Peyer's patch (tissue), 4 donors: ENCODE data around the gene FTSJ3. TPM values are rescaled to one million over a fixed set of nuclear protein-coding genes. Genes with fewer than 3 reads are reported as not detected.
"Not testable (repeated sequence)": the region's sequence is repeated elsewhere in the genome, so short reads cannot be mapped to it uniquely, and the experiment has no call there.

Experiments used
- DNase-seq, 3 donors: peaks; one replicate each; pipeline ENCODE4 v3.0.0-alpha.2; 2017 to 2019
- H3K27ac ChIP-seq, 4 donors: fragments of 200-600 bp; sonication (generic); one replicate each; pipeline ENCODE4 v1.5.1; 2016 to 2019
- H3K27me3 ChIP-seq, 2 donors: fragments of 200-600 bp; sonication (generic); one replicate each; pipeline ENCODE4 v1.5.1; 2019
- H3K36me3 ChIP-seq, 3 donors: fragments of 200-600 bp; sonication (generic); one replicate each; pipeline ENCODE4 v1.5.1; 2016 to 2019
- H3K4me1 ChIP-seq, 4 donors: fragments of 200-600 bp; sonication (generic); one replicate each; pipeline ENCODE4 v1.5.1; 2016 to 2019
- H3K4me3 ChIP-seq, 4 donors: fragments of 200-600 bp; sonication (generic); 1 replicate in 3 of 4; 2 replicates in 1 of 4; pipeline ENCODE4 v1.5.1; 2016 to 2019; ENCODE audit warnings: mild to moderate bottlenecking in 1 of 4
- H3K9me3 ChIP-seq, 4 donors: fragments of 200-600 bp; sonication (generic); one replicate each; pipeline ENCODE4 v1.5.1; 2016 to 2019; ENCODE audit warnings: mild to moderate bottlenecking in 1 of 4
- POLR2A ChIP-seq, 2 donors: fragments of 450-650 bp; IDR thresholded peaks; one replicate each; pipeline ENCODE4 v1.5.1; 2017; ENCODE audit warnings: antibody characterized with exemption in 2 of 2, mild to moderate bottlenecking in 2 of 2, moderate library complexity in 2 of 2
- total RNA-seq, 4 donors: library from RNA; depleted of rRNA; stranded (reverse); fragments of >200 nt; gene quantifications; one replicate each; pipeline ENCODE4 v1.1.0, GENCODE V29; 2016
- TF ChIP-seq, protein P1 (sequence below), 6 experiments: fragments of 450-650 bp in 4 of 6; fragments of 200-600 bp in 2 of 6; sonication (generic) in 1 of 6; IDR thresholded peaks; one replicate each; pipeline ENCODE4 v1.5.1; 2017 to 2019; ENCODE audit warnings: antibody characterized with exemption in 6 of 6, mild to moderate bottlenecking in 3 of 6, moderate library complexity in 1 of 6

Gene FTSJ3
- total RNA-seq, 4 donors from 2014 or later = 19.6 to 133 (median 51.6) TPM

DNA sequence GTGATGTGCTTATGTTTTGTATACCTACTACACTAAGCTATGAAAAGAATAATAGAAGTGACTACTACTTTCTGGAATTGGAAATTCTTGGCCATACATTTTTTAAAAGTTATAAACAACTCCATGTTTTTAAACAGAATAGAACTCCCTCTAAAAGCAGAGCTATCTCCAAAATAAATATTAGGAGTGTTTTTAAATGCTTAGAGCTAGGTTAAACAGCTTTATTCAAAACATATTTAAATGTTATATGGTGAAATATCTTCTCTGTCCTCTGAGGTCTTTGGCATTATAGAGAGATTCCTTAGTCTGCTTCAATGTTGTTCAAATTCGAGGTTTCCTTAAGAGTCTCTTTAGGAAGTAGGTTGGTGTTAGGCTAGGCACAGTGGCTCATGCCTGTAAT, 23.1 kb downstream of the FTSJ3 start:
- TF ChIP-seq, protein P1, sequence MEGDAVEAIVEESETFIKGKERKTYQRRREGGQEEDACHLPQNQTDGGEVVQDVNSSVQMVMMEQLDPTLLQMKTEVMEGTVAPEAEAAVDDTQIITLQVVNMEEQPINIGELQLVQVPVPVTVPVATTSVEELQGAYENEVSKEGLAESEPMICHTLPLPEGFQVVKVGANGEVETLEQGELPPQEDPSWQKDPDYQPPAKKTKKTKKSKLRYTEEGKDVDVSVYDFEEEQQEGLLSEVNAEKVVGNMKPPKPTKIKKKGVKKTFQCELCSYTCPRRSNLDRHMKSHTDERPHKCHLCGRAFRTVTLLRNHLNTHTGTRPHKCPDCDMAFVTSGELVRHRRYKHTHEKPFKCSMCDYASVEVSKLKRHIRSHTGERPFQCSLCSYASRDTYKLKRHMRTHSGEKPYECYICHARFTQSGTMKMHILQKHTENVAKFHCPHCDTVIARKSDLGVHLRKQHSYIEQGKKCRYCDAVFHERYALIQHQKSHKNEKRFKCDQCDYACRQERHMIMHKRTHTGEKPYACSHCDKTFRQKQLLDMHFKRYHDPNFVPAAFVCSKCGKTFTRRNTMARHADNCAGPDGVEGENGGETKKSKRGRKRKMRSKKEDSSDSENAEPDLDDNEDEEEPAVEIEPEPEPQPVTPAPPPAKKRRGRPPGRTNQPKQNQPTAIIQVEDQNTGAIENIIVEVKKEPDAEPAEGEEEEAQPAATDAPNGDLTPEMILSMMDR (IDR thresholded peaks at IDR 0.05) = no peak
- no peak for TF ChIP-seq POLR2A (IDR thresholded peaks at IDR 0.05)
- Histone ChIP-seq H3K9me3 (no peaks in the 10 kb centered on the region), H3K27me3 (no peaks in the 10 kb centered on the region), H3K27ac (no peak overlapping the region), H3K4me3 (no peak overlapping the region), H3K36me3 (peaks cover 0 to 96% (median 0%) of the 10 kb centered on the region in 3 donors), H3K4me1 (no peaks in the 10 kb centered on the region)
- no peak for DNase-seq

DNA sequence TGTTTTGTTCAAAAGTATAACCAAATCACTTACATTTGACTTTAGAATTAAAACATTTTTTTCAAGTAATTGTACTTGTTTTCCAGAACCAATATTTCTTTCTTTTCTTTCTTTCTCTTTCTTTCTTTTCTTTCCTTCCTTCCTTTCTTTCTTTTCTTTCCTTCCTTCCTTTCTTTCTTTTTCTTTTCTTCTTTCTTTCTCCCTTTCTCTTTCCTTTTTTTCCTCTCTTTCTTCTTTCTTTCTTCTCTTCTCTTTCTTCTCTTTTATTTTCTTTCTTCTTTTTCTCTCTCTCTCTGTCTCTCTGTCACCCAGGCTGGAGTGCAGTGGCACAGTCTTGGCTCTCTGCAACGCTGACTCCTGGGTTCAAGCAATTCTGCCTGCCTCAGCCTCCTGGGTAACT, 26.7 kb downstream of the FTSJ3 start:
- no peaks in the 10 kb centered on the region for H3K4me1 ChIP-seq
- H3K36me3 ChIP-seq = peaks cover 0 to 97% (median 0%) of the 10 kb centered on the region in 3 donors
- TF ChIP-seq, protein P1 (IDR thresholded peaks at IDR 0.05) = no peak
- TF ChIP-seq POLR2A (IDR thresholded peaks at IDR 0.05) = no peak
- no peak overlapping the region for H3K4me3 ChIP-seq
- H3K27me3 ChIP-seq = no peaks in the 10 kb centered on the region
- H3K9me3 ChIP-seq = no peaks in the 10 kb centered on the region
- H3K27ac ChIP-seq = no peak overlapping the region
- DNase-seq = no peak

DNA sequence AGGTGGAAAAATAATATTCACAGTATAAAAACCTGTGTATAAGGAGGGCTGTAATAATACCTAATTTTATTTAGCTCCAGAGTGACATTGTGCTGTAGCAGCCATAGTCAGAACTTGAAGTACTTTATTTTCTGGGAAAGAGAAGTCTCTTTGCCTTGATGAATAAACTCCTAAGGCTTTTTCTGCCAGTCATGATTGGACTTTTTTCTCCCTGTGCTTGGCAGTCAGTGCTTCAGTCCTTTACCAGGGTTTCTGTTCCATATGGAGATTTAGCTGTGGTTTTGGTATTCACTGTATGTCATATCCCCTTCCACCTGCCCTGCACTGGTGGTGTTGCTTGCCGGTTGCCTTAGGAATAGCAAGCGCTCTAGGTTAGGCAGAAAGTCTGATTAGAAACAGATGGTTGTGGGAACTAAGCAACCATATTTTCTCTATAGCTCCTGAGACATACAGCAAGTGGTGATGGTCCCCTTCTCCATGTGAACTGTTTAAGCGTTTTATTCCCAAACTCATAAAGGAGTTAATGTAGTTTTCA, 28.8 kb downstream of the FTSJ3 start:
- Histone ChIP-seq H3K27ac (no peak overlapping the region), H3K36me3 (peaks cover 0 to 99% (median 0%) of the 10 kb centered on the region in 3 donors), H3K27me3 (no peaks in the 10 kb centered on the region), H3K4me3 (no peak overlapping the region), H3K4me1 (no peaks in the 10 kb centered on the region), H3K9me3 (no peaks in the 10 kb centered on the region)
- TF ChIP-seq POLR2A (IDR thresholded peaks at IDR 0.05) = no peak
- TF ChIP-seq, protein P1 (IDR thresholded peaks at IDR 0.05) = no peak
- DNase-seq = no peak

DNA sequence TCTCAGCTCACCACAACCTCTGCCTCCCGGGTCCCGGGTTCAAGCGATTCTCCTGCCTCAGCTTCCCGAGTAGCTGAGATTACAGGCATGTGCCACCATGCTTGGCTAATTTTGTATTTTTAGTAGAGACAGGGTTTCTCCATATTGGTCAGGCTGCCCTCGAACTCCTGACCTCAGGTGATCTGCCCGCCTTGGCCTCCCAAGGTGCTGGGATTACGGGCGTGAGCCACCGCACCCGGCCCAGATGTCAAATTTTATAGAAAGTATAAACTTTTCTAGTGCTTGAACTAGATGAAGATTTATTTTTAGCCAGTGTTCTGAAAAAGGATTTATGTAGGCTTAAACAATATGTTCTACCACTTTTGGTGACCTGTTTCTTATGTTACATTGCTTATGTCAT, 31.1 kb downstream of the FTSJ3 start:
- not testable (repeated sequence) for H3K4me3 ChIP-seq, H3K4me1 ChIP-seq, H3K27me3 ChIP-seq, H3K9me3 ChIP-seq, H3K27ac ChIP-seq, DNase-seq
- H3K36me3 ChIP-seq = peaks cover 0 to 100% (median 0%) of the 10 kb centered on the region in 3 donors

DNA sequence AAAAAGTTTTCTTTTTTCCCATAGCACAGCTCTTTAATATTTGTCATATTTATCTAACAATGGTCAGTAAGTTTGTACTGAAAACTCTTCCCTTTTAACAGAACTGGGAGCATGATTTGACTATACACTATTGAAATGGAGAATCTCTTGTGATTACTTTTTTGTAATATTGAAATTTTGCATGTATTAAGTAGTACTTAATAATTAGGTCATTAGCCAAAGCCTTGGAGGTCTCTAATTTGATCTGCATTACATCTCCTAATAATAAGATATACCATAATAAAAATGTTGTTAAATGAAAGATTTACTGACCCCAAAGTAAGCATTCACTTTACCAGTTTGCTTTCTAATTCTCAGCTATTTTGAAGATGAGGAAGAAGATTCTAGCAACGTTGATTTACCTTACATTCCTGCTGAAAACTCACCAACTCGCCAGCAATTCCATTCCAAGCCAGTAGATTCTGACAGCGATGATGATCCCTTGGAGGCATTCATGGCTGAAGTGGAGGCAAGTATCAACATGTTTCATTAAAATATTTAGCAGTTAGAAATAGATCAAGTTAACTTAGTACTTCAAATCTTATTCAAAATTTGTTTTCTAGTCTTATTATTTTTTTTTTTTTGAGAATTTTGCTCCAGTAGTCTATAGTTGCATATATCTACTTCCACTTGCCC, 35.3 kb downstream of the FTSJ3 start:
- H3K36me3 ChIP-seq = peaks cover 0 to 99% (median 0%) of the 10 kb centered on the region in 3 donors
- no peaks in the 10 kb centered on the region for H3K4me1 ChIP-seq
- no peaks in the 10 kb centered on the region for H3K27me3 ChIP-seq
- no peaks in the 10 kb centered on the region for H3K9me3 ChIP-seq
- no peak overlapping the region for H3K4me3 ChIP-seq
- H3K27ac ChIP-seq = no peak overlapping the region
- no peak for TF ChIP-seq POLR2A (IDR thresholded peaks at IDR 0.05)
- TF ChIP-seq, protein P1 (IDR thresholded peaks at IDR 0.05) = no peak
- no peak for DNase-seq

DNA sequence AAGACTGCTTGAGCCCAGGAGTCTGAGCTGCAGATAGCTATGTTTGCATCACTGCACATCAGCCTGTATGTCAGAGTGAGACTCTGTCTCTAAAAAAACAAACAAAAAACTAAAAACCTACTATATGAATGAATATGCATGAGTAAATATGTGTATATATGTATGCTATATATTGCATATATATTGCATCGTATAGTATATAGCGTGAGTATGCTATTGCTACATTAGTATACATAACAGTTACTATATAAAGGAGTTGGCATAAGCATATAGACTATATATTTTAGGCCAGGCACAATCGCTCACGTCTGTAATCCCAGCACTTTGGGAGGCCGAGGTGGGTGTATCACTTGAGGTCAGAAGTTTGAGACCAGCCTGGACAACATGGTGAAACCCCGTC, 37.4 kb downstream of the FTSJ3 start:
- TF ChIP-seq, protein P1 (IDR thresholded peaks at IDR 0.05) = no peak
- TF ChIP-seq POLR2A (IDR thresholded peaks at IDR 0.05) = no peak
- no peaks in the 10 kb centered on the region for H3K27me3 ChIP-seq
- H3K9me3 ChIP-seq = no peaks in the 10 kb centered on the region
- no peak overlapping the region for H3K4me3 ChIP-seq
- peaks cover 0 to 84% (median 0%) of the 10 kb centered on the region in 3 donors for H3K36me3 ChIP-seq
- DNase-seq = no peak
- no peak overlapping the region for H3K27ac ChIP-seq
- H3K4me1 ChIP-seq = no peaks in the 10 kb centered on the region
